ENCODE measurements around the gene DYNLL1.
"Not testable (repeated sequence)": the region's sequence is repeated elsewhere in the genome, so short reads cannot be mapped to it uniquely, and the experiment has no call there.

Gene DYNLL1

DNA sequence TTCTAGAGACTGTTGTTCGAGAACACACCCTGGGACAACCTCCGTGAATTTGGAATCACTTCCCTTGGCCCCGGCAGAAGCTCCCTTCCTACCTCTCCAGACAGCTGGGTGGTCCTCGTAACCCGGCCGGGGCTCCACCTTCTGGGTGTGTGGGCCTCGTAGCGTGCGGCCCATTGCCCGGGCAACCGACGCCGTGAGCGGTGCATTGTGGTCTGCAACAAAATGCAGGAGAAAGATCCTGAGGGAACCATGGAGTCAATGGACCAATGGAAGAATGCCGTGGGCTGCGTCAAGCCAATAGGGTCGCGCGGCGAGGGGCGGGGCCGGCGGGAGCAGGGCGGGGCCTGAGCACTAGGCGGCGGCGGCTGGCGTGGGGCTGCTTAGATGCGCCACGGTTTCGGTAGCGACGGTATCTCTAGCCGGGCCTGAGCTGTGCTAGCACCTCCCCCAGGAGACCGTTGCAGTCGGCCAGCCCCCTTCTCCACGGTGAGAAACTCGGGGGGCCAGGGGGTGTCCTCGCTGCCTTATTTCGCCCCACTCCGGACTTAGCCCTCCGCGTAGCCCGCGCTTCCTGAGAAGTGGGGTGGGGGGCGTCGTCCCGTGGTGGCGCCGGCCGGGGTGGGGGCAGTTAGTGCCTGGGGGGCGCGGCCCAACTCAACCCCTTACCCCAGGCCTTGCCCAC is at the start of gene DYNLL1:
Gene DYNLL1 (plus strand): TSS at position 383 of the 682 bp plus-strand sequence. CDS start 309 bp downstream, outside the sequence.
- H3K4me2 ChIP-seq = peak within 1 kb of the TSS; percentile 85 to 98 (median 92)
- H4K20me1 ChIP-seq = peaks cover 20 to 38% (median 31%) of the 10 kb centered on the region in 11 experiments
- no peak for TF ChIP-seq Cebpa-rat (IDR thresholded peaks at IDR 0.05)
- peak within 1 kb of the TSS; percentile 78 to 91 (median 84) for H3K9ac ChIP-seq
- peaks cover 32 to 51% (median 40%) of the 10 kb centered on the region in 11 experiments for H3K36me3 ChIP-seq
- H3K4me3 ChIP-seq = peak within 1 kb of the TSS; percentile 85 to 99 (median 97)
- H3K27me3 ChIP-seq = no peaks in the 10 kb centered on the region
- H3K4me1 ChIP-seq = peaks cover 24 to 33% (median 28%) of the 10 kb centered on the region in 10 experiments
- H3K27ac ChIP-seq = peak within 1 kb of the TSS; percentile 44 to 81 (median 73); a peak in 21 of 22 replicates
- no peaks in the 10 kb centered on the region for H3K9me3 ChIP-seq (replicated peaks in 1 of 11)

DNA sequence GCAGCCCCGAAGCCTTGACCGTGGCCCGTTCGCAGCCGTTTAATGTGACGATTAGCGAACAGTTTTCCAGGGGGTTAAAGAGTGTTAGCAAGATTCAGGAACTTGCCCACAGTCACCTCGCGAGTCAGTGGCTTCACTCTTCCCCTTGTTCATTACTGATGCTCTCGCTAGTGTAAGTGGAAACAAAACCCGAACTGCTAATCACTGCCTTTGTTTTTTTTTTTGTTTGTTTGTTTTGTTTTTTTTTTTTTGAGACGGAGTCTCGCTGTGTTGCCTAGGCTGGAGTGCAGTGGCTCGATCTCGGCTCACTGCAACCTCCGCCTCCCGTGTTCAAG is 49.1 kb upstream of the DYNLL1 start:
- Histone ChIP-seq H3K4me3 (peak overlapping the region; percentile 78 to 99 (median 96)), H4K20me1 (peaks cover 3 to 84% (median 65%) of the 10 kb centered on the region in 11 experiments; a peak in 20 of 22 replicates), H3K27ac (peak overlapping the region; percentile 72 to 89 (median 86); a peak in 21 of 22 replicates), H3K9ac (peak overlapping the region; percentile 87 to 92 (median 90)), H3K4me1 (peaks cover 27 to 45% (median 36%) of the 10 kb centered on the region in 10 experiments), H3K4me2 (peak overlapping the region; percentile 82 to 99 (median 95)), H3K36me3 (peaks cover 50 to 76% (median 66%) of the 10 kb centered on the region in 11 experiments)
- H3K9me3 ChIP-seq (replicated peaks in 1 of 11); H3K27me3 ChIP-seq: not testable (repeated sequence)

DNA sequence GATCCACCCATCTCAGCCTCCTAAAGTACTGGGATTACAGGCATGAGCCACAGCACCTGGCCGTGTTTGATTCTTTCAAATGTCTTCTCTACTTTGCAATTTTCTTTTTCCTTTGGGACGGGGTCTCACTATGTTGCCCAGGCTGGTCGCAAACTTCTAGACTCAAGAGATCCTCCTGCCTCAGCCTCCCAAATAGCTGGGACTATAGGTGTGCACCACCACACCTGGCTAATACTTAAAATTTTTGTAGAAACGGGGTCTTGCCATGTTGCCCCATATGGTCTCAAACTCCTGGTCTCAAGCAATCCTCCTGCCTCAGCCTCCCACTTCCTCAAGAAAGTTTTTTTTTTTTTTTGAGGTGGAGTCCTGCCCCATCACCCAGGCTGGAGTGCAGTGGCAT is 47.9 kb upstream of the DYNLL1 start:
- Histone ChIP-seq H3K9ac (peak overlapping the region in 10 of 11 experiments; percentile 87 to 92 (median 90); a peak in 13 of 22 replicates), H3K4me3 (peak overlapping the region; percentile 78 to 99 (median 96); a peak in 16 of 20 replicates), H3K4me2 (peak overlapping the region; percentile 82 to 99 (median 95)), H4K20me1 (peaks cover 11 to 86% (median 68%) of the 10 kb centered on the region in 11 experiments; a peak in 20 of 22 replicates), H3K27me3 (no peaks in the 10 kb centered on the region), H3K4me1 (peaks cover 27 to 42% (median 37%) of the 10 kb centered on the region in 10 experiments), H3K36me3 (peaks cover 51 to 77% (median 68%) of the 10 kb centered on the region in 11 experiments), H3K9me3 (replicated peaks in 1 of 11) (no peaks in the 10 kb centered on the region), H3K27ac (no peak overlapping the region)
- TF ChIP-seq Cebpa-rat (IDR thresholded peaks at IDR 0.05) = no peak

DNA sequence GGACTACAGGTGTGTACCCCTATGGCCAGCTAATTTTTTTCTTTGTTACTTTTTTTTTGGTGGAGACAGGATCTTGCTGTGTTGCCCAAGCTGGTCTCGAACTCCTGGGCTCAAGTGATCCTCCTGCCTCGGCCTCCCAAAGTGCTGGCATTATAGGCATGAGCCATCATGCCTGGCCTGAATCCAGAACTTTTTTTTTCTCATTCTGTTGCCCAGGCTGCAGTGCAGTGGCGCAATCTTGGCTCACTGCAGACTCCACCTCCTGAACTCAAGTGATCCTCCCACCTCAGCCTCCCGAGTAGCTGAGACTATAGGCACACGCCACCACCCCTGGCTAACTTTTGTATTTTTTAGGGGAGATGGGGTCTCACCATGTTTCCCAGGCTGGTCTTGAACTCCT is 43.4 kb upstream of the DYNLL1 start:
- Histone ChIP-seq H3K36me3 (peaks cover 68 to 100% (median 90%) of the 10 kb centered on the region in 11 experiments), H3K9ac (0 out of 22 replicates have a peak overlapping the region, but pooled peaks of 1 of the 11 experiments have one; percentile 15), H4K20me1 (peaks cover 39 to 98% (median 89%) of the 10 kb centered on the region in 11 experiments; a peak in 21 of 22 replicates), H3K4me1 (peaks cover 9 to 25% (median 19%) of the 10 kb centered on the region in 10 experiments)
- not testable (repeated sequence) for H3K4me3 ChIP-seq; H3K4me2 ChIP-seq; H3K27me3 ChIP-seq; H3K9me3 ChIP-seq (replicated peaks in 1 of 11); H3K27ac ChIP-seq

DNA sequence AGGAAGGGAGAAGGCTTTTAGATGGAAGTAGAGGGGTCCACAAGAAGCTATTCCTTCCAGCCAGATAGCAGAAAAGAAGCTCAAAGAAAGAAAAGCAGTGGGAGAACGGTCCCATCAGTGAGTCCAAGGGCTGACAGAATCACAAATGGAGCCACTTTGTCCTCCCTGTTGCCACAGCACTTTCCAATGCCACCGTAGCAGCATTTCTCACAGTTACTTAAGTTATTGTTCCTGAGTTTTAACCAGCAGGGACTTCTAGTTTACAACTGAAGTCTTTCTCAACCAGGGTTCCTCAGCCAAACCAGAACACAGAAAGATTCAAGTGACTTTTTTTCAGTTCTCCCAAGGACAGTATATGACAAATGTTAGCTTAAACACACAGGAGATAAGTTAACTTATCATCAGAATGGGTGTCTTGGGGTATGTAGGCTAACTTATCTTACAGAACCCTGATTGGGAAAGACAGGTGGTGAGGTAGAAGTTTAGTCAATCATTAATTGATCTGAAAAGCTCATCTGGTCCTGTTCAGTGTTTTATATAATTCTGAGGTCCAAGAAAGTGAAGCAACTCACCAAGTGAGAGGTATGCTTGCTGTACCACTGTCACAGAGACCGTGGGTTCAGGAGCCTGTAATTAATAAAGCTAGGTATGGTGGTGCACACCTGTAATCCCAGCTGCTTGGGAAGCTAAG is 42.7 kb upstream of the DYNLL1 start:
- Histone ChIP-seq H4K20me1 (peaks cover 40 to 98% (median 89%) of the 10 kb centered on the region in 11 experiments; a peak in 21 of 22 replicates), H3K4me2 (no peak overlapping the region), H3K9ac (no peak overlapping the region), H3K36me3 (peaks cover 75 to 100% (median 92%) of the 10 kb centered on the region in 11 experiments), H3K27me3 (no peaks in the 10 kb centered on the region), H3K4me1 (peaks cover 2 to 18% (median 12%) of the 10 kb centered on the region in 10 experiments; a peak in 19 of 20 replicates), H3K9me3 (replicated peaks in 1 of 11) (no peaks in the 10 kb centered on the region), H3K4me3 (no peak overlapping the region), H3K27ac (no peak overlapping the region)
- no peak for TF ChIP-seq Cebpa-rat (IDR thresholded peaks at IDR 0.05)

DNA sequence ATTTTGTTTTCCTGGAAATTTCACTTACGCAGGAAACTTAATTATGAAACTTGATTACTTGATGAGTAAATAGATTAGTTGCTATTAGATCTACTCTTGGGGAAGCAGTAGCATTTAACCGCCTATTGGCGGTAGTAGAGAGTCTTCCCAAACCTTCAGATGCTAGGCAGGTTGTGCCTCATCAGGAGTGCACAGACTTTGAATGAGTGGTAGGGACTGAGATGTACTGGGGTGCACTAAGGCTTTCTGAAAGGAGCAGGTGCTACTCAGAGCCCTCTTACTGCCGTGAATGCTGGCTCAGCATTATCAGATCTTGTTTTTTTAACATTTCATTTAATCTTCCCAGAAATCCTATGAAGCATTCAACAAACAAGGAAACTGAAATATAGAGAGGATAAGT is 41.9 kb upstream of the DYNLL1 start:
- Histone ChIP-seq H3K36me3 (peaks cover 82 to 100% (median 94%) of the 10 kb centered on the region in 11 experiments), H3K4me1 (peaks cover 0 to 14% (median 9%) of the 10 kb centered on the region in 10 experiments; a peak in 16 of 20 replicates), H3K4me2 (no peak overlapping the region), H4K20me1 (peaks cover 44 to 98% (median 94%) of the 10 kb centered on the region in 11 experiments; a peak in 21 of 22 replicates), H3K4me3 (no peak overlapping the region), H3K27ac (no peak overlapping the region), H3K9me3 (replicated peaks in 1 of 11) (no peaks in the 10 kb centered on the region), H3K9ac (no peak overlapping the region), H3K27me3 (no peaks in the 10 kb centered on the region)
- TF ChIP-seq Cebpa-rat (IDR thresholded peaks at IDR 0.05) = no peak

DNA sequence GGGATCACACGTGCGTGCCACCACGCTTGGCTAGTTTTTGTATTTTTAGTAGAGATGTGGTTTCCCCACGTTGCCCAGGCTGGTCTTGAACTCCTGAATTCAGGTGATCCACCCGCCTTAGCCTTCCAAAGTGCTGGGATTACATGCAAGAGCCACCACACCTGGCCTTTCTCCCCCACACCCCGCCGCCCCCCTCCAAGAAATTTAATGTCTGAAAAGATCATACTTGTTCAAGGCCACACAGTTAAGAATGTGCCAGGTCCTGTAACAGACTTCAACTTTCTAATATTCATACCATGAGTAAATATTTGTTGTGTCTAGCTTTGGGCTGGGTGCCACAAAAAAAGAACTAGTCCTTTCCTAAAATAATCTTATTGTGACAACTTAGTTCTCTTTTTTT is 40.6 kb upstream of the DYNLL1 start:
- peak overlapping the region in 4 of 11 experiments; percentile 6 to 48 (median 33); a peak in 7 of 22 replicates for H3K4me2 ChIP-seq
- no peaks in the 10 kb centered on the region for H3K9me3 ChIP-seq (replicated peaks in 1 of 11)
- H3K4me3 ChIP-seq = no peak overlapping the region
- peak overlapping the region in 1 of 11 experiments; percentile 15; a peak in 2 of 22 replicates for H3K9ac ChIP-seq
- H4K20me1 ChIP-seq = peaks cover 51 to 98% (median 94%) of the 10 kb centered on the region in 11 experiments; a peak in 21 of 22 replicates
- H3K27ac ChIP-seq = peak overlapping the region in 2 of 11 experiments; percentile 0 to 22; a peak in 2 of 22 replicates
- peaks cover 83 to 100% (median 96%) of the 10 kb centered on the region in 11 experiments for H3K36me3 ChIP-seq
- peaks cover 0 to 14% (median 9%) of the 10 kb centered on the region in 10 experiments; a peak in 15 of 20 replicates for H3K4me1 ChIP-seq
- TF ChIP-seq Cebpa-rat (IDR thresholded peaks at IDR 0.05) = no peak
- H3K27me3 ChIP-seq = no peaks in the 10 kb centered on the region

DNA sequence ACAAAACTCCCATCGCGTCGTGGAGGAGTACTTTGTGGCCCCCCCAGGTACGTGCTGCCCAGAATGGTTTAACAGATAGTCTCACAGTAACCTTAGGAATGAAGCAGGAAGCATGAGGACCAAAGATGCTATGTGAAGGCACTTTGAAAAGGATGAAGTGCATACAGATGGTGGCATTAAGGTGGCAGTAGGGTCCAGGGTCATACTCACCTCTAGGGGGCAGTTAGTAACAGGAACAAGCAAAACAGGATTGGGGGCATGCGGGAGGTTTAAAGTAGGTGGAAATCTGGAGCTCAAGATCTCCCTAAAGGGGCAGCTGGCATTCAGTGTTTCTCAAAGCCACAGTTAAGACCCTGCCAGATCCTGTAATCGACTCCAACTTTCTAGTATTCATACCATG is 38.8 kb upstream of the DYNLL1 start:
- no peak overlapping the region for H3K27ac ChIP-seq
- H3K27me3 ChIP-seq = no peaks in the 10 kb centered on the region
- no peaks in the 10 kb centered on the region for H3K9me3 ChIP-seq (replicated peaks in 1 of 11)
- peaks cover 86 to 100% (median 97%) of the 10 kb centered on the region in 11 experiments for H3K36me3 ChIP-seq
- peaks cover 0 to 14% (median 9%) of the 10 kb centered on the region in 10 experiments; a peak in 15 of 20 replicates for H3K4me1 ChIP-seq
- no peak overlapping the region for H3K9ac ChIP-seq
- no peak overlapping the region for H3K4me2 ChIP-seq
- peaks cover 55 to 100% (median 99%) of the 10 kb centered on the region in 11 experiments; a peak in 21 of 22 replicates for H4K20me1 ChIP-seq
- H3K4me3 ChIP-seq = no peak overlapping the region
- TF ChIP-seq Cebpa-rat (IDR thresholded peaks at IDR 0.05) = no peak

DNA sequence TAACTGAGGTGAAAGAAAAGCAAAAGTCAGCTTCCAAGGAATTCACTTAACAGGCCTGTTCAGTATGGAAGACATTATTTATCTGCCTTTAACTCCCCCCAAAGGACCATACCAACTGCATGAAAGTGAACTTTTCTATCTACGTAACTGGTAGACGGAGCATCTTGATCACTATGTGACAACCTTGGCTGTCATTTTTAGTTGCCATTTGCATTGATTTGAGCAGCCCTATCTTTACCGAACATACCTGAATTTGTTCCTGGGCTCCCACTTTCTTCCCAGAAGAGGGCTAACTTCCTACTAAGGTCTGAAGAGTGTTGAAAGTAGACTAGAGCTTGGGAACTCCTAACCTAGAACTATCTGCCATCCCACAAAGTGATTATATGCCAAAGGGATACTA is 35.8 kb upstream of the DYNLL1 start:
- Histone ChIP-seq H3K27me3 (no peaks in the 10 kb centered on the region), H3K4me2 (no peak overlapping the region), H3K9me3 (replicated peaks in 1 of 11) (no peaks in the 10 kb centered on the region), H3K4me3 (no peak overlapping the region), H3K4me1 (peaks cover 1 to 10% (median 4%) of the 10 kb centered on the region in 10 experiments; a peak in 16 of 20 replicates), H3K36me3 (peaks cover 95 to 100% (median 99%) of the 10 kb centered on the region in 11 experiments), H3K27ac (no peak overlapping the region), H3K9ac (no peak overlapping the region), H4K20me1 (peaks cover 64 to 100% (median 99%) of the 10 kb centered on the region in 11 experiments)
- no peak for TF ChIP-seq Cebpa-rat (IDR thresholded peaks at IDR 0.05)

All from BLaER1 treated with 17β-estradiol and CSF1 and Interleukin-3, amounts not matched to agents 10 nM and 100 nM (cell line).